IPS DF 4.7 (cell line): ENCODE data around the gene MST1.

Source experiments
- DNase-seq: peaks from one replicate; pipeline ENCODE4 v3.0.0-alpha.2; 2013; ENCODE audit warnings: low spot score; ENCODE audit errors: extremely low read depth

Gene MST1

DNA sequence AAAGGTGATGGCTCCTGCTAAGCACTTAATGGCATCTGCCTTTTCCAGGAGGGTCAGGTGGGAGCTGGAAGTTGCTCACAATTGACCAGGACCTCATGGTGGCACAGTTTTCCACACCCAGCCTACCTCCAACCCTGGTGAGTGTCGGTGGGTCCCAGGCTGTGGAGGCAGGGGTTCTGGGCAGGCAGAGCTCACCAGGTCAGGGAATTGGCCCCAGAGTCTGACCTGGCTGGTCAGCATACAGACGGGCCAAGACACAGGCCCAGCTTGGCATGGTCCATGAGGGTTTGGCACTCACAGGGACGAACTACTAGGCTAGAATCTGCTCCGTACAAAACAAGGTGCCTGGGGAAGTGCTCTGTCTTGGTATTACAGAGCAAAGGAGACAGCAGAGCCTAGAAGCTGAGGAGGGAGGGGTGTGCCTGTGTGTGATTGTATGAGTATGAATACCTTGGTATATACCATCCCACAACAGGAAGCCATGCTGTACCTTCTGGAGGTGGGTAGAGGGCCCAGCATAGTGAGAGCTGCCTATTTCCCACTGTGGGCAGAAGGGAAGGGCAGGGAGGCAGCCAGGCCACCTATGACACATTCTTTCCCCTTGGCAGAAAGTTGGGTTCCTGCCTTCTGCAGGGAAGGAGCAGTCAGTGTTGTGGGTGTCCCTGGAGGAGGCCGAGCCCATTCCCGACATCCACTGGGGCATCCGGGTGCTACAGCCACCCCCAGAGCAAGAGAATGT is 8.6 kb downstream of the MST1 start:
- DNase-seq, result no peak

DNA sequence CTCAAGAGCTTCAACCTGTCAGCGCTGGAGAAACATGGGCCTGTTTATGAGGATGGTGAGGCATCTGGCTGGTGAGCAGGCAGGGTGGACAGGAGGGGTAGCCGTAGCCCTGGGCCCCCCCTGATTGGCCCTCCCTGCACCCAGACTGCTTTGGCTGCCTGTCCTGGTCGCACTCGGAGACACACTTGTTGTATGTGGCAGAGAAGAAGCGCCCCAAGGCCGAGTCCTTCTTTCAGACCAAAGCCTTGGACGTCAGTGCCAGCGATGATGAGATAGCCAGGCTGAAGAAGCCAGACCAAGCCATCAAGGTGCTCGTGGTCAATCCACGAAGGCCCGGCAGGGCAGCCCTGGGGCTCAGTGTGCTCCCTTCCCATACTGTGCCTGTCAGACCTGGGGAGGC is 13.4 kb downstream of the MST1 start:
- DNase-seq, result no peak

DNA sequence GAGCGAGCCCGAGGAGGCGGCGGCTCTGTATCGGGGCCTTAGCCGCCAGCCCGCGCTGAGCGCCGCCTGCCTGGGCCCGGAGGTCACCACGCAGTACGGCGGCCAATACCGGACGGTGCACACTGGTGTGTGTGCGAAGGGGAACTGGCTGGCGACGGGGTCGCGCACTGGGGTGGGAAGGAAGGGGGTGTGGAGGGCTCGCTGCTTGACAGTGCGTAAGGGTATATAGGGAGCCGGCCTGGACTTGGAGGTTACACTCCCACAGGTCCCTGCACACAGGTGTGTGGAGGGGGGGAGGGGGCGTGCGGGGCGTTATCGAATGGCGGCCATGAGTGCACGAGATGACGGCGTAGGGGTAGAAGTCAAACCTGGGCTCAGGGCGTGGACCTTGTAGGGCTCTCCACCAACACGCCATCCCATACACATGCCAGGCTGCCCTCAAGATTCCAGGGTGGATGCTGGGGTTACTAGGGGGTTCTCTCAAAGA is 14.7 kb downstream of the MST1 start:
- no peak for DNase-seq

- DNase-seq, result peak; percentile 83
These were observed 15.4 kb downstream of the MST1 start, which contains the start of gene APEH for GRCh38 chr3:49673715-49674496. Gene APEH (plus strand): TSS chr3:49674351. CDS start chr3:49674402, 51 bp downstream.

- DNase-seq, result no peak
These were observed 16.1 kb downstream of the MST1 start for GRCh38 chr3:49673121-49673714.

DNA sequence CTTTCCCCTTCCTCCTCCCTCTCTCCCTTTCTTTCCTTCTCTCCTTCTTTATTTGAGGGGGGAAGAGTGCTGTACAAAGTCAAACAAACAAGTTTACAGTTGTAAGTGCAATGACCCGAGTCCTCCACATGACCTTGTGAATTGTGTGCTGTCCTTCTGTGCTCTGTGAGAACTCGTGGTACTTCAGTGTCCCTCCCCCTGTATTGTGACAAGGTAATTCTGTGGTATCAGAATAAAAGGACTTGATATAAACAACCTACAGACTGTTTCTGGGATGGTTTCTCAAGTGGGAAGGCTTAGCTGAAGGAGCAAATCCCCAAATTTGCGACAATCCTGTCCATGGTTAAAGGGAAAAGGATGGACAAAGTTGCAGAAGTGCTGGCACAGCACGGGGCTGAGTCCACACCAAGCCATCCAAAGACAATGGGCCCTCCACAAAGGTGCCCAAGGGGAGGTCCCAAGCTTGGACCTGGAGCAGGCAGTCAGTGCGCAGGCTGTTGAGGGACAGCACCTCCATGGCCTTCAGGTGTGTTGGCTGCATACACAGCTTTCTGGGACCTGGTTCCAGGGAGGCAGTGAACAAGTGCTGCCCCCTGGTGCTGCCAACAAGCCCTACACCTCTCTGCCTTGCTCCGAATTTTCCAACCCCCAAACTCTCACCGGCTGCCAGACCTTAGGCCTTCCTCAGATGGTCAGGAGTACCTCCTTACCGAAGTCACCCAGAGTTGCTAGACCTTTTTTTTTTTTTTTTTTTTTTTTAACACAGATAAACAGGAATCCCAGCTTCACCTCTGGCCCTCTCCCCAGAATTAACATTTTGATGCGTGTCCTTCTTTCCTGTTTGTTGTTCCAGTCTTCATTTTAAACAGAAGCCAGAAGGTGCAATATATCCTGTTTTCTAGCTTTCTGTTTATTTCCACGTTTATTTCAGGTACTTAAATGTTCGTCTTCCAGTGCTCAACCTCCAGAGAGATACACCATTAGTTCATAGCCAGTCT is 17.7 kb downstream of the MST1 start:
- peak; percentile 79 for DNase-seq

GRCh38 chr3:49670940-49671290 is 18.4 kb downstream of the MST1 start:
- DNase-seq, result no peak

DNA sequence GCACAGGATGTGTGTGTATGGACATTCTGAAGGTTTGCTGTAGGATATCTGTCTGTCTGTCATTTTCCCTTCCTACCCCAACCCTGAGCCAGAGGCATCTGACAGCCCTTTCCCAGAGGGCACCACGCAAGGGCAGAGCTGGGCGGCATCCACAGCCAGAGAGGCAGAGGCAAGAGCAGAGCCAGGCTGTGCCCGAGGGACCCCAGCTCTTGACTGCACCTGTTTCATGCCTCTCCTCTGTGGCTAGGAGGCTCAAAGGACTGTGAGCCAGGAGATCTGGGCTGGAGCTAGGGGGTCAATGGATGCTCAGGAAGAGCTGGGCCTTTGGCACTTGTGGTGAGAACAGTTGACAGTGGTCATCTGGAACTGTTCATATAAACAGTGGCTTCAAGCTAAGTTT is 19.9 kb downstream of the MST1 start:
- no peak for DNase-seq

- no peak for DNase-seq
These were observed 20.4 kb downstream of the MST1 start for GRCh38 chr3:49668861-49669260.

- no peak for DNase-seq
These were observed 20.9 kb downstream of the MST1 start for GRCh38 chr3:49668414-49668797.

GRCh38 chr3:49667701-49668413 is 21.4 kb downstream of the MST1 start:
- no peak for DNase-seq

DNA sequence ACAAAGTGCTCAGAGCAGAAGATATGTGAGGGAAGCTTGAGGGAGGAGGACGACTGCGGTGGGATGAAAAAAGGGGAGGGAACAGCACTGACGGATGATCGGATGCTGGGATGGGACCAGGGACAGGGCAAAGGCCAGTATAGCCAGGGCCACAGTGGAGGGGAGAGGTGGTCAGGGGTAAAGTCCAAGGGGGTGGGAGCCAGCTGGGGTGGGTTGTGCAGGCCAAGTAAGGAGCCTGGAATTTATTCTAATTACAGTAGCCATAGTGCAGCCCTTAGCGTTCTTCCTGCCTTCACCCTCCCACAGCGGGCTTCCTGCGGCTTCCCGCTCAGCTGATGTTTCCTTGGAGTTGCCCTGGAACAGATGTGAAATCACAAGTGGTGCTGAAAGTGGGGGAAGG is 22.7 kb downstream of the MST1 start:
- no peak for DNase-seq

DNA sequence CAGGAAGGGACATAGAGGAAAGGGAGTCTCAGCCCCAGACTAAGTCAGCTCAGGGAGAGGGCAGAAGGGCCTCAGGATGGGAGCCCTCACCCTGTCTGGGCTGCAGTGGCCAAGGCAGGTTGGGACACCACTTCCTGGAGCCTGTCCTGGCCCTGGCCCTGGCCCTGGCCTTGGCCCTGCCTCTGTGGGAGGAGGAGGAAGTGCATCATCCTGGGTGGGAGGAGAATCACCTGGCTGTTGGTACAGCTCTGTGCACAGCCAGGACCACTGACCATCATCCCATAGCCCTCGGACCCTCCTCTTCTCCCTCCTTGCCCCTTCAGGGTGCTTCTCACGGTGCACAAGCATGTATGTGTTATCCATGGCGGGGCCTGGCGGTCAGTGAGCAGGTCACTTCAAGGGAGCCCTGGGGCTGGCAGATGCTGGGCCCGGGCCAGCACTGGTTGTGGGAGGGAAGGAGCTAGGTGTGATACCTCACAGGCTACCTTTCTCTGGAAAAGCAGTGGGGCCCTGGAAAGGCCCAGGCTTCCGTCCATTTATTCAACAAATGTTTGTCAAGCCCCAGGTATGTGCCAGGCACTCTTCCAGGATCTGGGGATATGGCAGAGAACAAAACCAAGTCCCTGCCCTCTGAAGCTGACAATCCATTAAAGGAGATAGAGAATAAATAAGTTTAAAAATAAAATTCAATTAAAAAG is 23.3 kb downstream of the MST1 start:
- DNase-seq, result no peak

GRCh38 chr3:49664300-49664699 is 25.0 kb downstream of the MST1 start:
- no peak for DNase-seq

DNA sequence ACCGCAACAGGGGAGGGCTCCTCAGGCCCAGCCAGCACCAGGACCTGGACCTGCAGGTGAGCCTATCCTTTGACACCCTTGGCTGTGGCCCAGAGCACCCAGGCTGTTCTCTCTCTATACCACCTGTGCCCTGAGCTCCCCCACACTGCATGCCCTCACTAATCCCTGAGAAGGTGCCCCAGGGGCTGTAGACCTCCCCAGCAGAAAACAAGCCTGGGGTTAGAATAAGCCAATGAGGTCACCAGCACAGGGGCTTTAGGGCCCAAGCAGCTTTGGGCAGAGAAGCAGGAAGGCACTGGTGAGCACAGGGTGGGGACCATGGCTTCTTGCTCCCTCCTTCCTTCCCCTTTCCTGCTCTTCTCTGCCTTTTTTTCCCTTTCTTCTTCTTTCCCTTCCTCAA is 25.4 kb downstream of the MST1 start:
- DNase-seq, result no peak

DNA sequence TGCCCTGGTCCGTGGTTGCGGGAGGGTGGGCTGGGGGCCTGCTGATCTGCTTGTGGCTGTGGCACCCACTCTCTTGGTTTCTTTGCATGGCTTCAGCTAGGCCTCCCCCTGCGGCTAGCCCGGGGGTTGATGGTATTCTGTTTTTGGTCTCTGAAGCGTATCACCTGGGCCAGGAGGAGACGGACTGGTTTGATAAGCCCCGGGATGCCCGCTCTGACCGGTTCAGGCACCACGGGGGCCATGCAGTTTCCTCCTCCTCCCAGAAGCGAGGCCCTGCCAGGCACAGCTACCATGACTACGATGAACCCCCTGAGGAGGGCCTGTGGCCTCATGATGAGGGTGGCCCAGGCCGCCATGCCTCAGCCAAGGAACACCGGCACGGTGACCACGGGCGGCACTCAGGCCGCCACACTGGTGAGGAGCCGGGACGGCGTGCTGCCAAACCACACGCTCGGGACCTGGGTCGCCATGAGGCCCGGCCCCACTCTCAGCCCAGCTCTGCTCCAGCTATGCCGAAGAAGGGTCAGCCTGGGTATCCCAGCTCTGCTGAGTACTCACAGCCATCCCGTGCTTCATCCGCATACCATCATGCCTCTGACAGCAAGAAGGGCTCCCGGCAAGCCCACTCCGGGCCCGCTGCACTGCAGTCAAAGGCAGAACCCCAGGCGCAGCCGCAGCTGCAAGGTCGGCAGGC is 26.4 kb downstream of the MST1 start:
- no peak for DNase-seq

DNA sequence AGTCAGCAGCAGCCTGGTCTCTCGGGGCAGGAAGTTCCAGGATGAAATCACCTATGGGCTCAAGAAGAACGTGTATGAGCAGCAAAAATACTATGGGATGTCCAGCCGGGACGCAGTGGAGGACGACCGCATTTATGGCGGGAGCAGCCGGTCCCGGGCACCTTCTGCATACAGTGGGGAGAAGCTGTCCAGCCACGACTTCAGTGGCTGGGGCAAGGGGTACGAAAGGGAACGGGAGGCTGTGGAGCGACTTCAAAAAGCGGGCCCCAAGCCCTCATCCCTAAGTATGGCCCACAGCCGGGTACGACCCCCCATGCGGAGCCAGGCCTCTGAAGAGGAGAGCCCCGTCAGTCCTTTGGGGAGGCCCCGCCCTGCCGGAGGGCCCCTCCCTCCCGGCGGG is 27.3 kb downstream of the MST1 start:
- DNase-seq, result no peak

- no peak for DNase-seq
These were observed 28.0 kb downstream of the MST1 start for GRCh38 chr3:49661281-49661680.

GRCh38 chr3:49659756-49660155 is 29.5 kb downstream of the MST1 start:
- no peak for DNase-seq
